BLaER1 treated with 17β-estradiol and CSF1 and Interleukin-3, amounts not matched to agents 10 nM and 100 nM (cell line): ENCODE data around the gene CCNG1.
A peak's percentile ranks its signal among the peaks of the same experiment; 100 is the strongest.

Experiments
- H3K27ac ChIP-seq, 11 experiments: shearing (Covaris generic); formaldehyde crosslinking; 2 replicates each; pipeline ENCODE4 v1.8.1; 2022
- H3K27me3 ChIP-seq, 11 experiments: shearing (Covaris generic); formaldehyde crosslinking; 2 replicates each; pipeline ENCODE4 v1.8.1; 2022
- H3K36me3 ChIP-seq, 11 experiments: shearing (Covaris generic); formaldehyde crosslinking; 2 replicates each; pipeline ENCODE4 v1.8.1; 2022
- H3K4me1 ChIP-seq, 10 experiments: shearing (Covaris generic); formaldehyde crosslinking; 2 replicates each; pipeline ENCODE4 v1.8.1; 2022
- H3K4me2 ChIP-seq, 11 experiments: shearing (Covaris generic); formaldehyde crosslinking; 2 replicates each; pipeline ENCODE4 v1.8.1; 2022
- H3K4me3 ChIP-seq, 10 experiments: shearing (Covaris generic); formaldehyde crosslinking; 2 replicates each; pipeline ENCODE4 v1.8.1; 2022
- H3K9ac ChIP-seq, 11 experiments: shearing (Covaris generic); formaldehyde crosslinking; 2 replicates each; pipeline ENCODE4 v1.8.1; 2022
- H3K9me3 ChIP-seq, 11 experiments: shearing (Covaris generic); formaldehyde crosslinking; replicated peaks in 1 of 11; 2 replicates each; pipeline ENCODE4 v1.8.1; 2022
- H4K20me1 ChIP-seq, 11 experiments: shearing (Covaris generic); formaldehyde crosslinking; 2 replicates each; pipeline ENCODE4 v1.8.1; 2022
- Cebpa-rat ChIP-seq, 11 experiments: shearing (Covaris generic); IDR thresholded peaks; 2 replicates each; pipeline ENCODE4 v1.8.1; 2022

The CCNG1 gene

DNA sequence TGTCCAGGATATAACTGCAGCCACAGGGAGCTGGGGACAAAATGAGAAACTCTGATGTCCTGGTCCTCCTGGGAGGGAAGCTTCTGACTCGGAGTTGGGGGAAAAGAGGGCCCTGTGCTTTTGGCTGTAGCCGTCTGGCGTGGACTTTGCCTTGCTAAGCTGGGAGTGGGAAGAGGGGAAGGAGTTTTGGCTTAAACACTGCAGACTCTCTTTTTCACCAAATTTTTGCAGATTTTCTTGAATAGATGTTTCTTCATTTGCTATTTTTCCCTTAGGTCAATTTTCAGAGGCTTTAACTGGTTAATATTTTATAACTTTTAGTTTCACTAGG lies 52.3 kb downstream of the CCNG1 start:
- H3K27ac ChIP-seq, result peak overlapping the region in 1 of 11 experiments; percentile 11; a peak in 1 of 22 replicates
- H4K20me1 ChIP-seq, result peaks cover 0 to 5% (median 0%) of the 10 kb centered on the region in 11 experiments; a peak in 2 of 22 replicates
- no peaks in the 10 kb centered on the region for H3K27me3 ChIP-seq
- no peak overlapping the region for H3K4me2 ChIP-seq
- H3K9me3 ChIP-seq, result peaks cover 0 to 3% (median 0%) of the 10 kb centered on the region in 11 experiments; a peak in 1 of 22 replicates
- no peaks in the 10 kb centered on the region for H3K4me1 ChIP-seq
- H3K9ac ChIP-seq, result no peak overlapping the region
- no peak overlapping the region for H3K4me3 ChIP-seq
- H3K36me3 ChIP-seq, result peaks cover 5 to 94% (median 77%) of the 10 kb centered on the region in 11 experiments; a peak in 21 of 22 replicates
- TF ChIP-seq Cebpa-rat (IDR thresholded peaks at IDR 0.05), result no peak
